GM21529 (cell line): ENCODE results near the gene MTA2.

Experiments
- ATAC-seq: cut with Tn5 transposase; IDR thresholded peaks from one replicate; pipeline ENCODE4 v1.9.1; 2021; ENCODE audit not compliant: unreplicated experiment

The MTA2 gene

GRCh38 chr11:62613291-62613778 is 11.7 kb upstream of the MTA2 start:
- no peak for ATAC-seq

- peak; percentile 72 for ATAC-seq
Observed at GRCh38 chr11:62612366-62613290, 11.0 kb upstream of the MTA2 start, which contains the start of the genes EML3 and ROM1. Gene EML3, minus strand, starts transcription at chr11:62612775. Its CDS starts 318 bp downstream, at chr11:62612457. Gene ROM1, plus strand, starts transcription at chr11:62613257. Its CDS starts 25 bp downstream, at chr11:62613282.

GRCh38 chr11:62611705-62612365 is 10.2 kb upstream of the MTA2 start:
- ATAC-seq: peak; percentile 13

GRCh38 chr11:62610814-62611704 is 9.4 kb upstream of the MTA2 start:
- no peak for ATAC-seq

GRCh38 chr11:62610403-62610802 is 8.7 kb upstream of the MTA2 start:
- no peak for ATAC-seq

GRCh38 chr11:62608776-62609175 is 7.1 kb upstream of the MTA2 start:
- no peak for ATAC-seq

GRCh38 chr11:62607714-62608113 is 6.0 kb upstream of the MTA2 start:
- no peak for ATAC-seq

GRCh38 chr11:62605902-62606301 is 4.2 kb upstream of the MTA2 start:
- ATAC-seq: no peak

- ATAC-seq: no peak
Observed at GRCh38 chr11:62605467-62605866, 3.8 kb upstream of the MTA2 start.

GRCh38 chr11:62604460-62605120 is 2.9 kb upstream of the MTA2 start:
- ATAC-seq: no peak

GRCh38 chr11:62603776-62604299 is 2.2 kb upstream of the MTA2 start:
- ATAC-seq: no peak

GRCh38 chr11:62603072-62603408 is 1.4 kb upstream of the MTA2 start:
- no peak for ATAC-seq

- ATAC-seq: no peak
Observed at GRCh38 chr11:62602141-62603071, 741 bp upstream of the MTA2 start.

- no peak for ATAC-seq
Observed at GRCh38 chr11:62601122-62601371, 618 bp downstream of the MTA2 start.

GRCh38 chr11:62600367-62601121 is 1.1 kb downstream of the MTA2 start:
- no peak for ATAC-seq

- ATAC-seq: no peak
Observed at GRCh38 chr11:62599901-62600300, 1.8 kb downstream of the MTA2 start.

- peak; percentile 54 for ATAC-seq
Observed at GRCh38 chr11:62599069-62599696, 2.5 kb downstream of the MTA2 start.

GRCh38 chr11:62595124-62595523 is 6.5 kb downstream of the MTA2 start:
- no peak for ATAC-seq
